ENCODE results near the gene AFF3.

DNA sequence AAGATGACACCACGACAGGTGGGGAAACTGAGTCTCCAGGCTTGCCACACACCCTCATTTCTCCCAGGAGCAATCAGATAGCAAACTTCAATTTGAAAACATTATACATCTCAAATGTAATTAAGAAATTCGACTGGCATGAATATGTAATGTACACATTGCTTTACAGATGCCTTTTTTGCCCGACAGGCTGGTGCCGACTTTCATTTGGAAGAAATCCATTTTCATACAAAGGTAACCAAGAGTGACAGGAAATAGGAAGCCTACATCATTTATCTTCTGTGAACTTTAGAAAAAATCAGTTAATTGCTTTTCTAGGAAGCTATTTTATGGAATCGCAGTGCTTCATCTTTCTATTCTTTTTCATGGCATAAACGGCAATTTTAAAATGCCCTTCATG, 140.3 kb downstream of the AFF3 start:
- no peak for TF ChIP-seq CTCF (IDR thresholded peaks at IDR 0.05)
- no peak for TF ChIP-seq EP300 (IDR thresholded peaks at IDR 0.05)
- TF ChIP-seq POLR2AphosphoS5 (IDR thresholded peaks at IDR 0.05) = no peak
- TF ChIP-seq POLR2A (IDR thresholded peaks at IDR 0.05) = no peak
